DOHH2 (cell line): ENCODE data around the gene TMCC1.

Experiments used
- H3F3A ChIP-seq: fragments of 200-600 bp; sonication (generic), shearing (Covaris generic); 2 replicates; pipeline ENCODE4 v1.6.0; 2016; ENCODE audit warnings: antibody characterized with exemption, mild to moderate bottlenecking; ENCODE audit not compliant: control insufficient read depth, insufficient read depth
- H3K27ac ChIP-seq: fragments of 200-600 bp; sonication (generic); 2 replicates; pipeline ENCODE4 v1.5.1; 2014; ENCODE audit warnings: low read depth, mild to moderate bottlenecking, low read length, moderate library complexity
- H3K27me3 ChIP-seq: fragments of 200-600 bp; sonication (generic); 2 replicates; pipeline ENCODE4 v1.6.1; 2014; ENCODE audit warnings: mild to moderate bottlenecking, low read length, mixed read lengths; ENCODE audit not compliant: control insufficient read depth
- H3K36me3 ChIP-seq: fragments of 200-600 bp; sonication (generic); 2 replicates; pipeline ENCODE4 v1.6.1; 2014; ENCODE audit warnings: mild to moderate bottlenecking, low read length, moderate library complexity, mixed read lengths; ENCODE audit not compliant: control insufficient read depth
- H3K4me1 ChIP-seq: fragments of 200-600 bp; sonication (generic); 2 replicates; pipeline ENCODE4 v1.6.1; 2014; ENCODE audit warnings: mild to moderate bottlenecking, low read length, mixed read lengths; ENCODE audit not compliant: control insufficient read depth
- H3K4me2 ChIP-seq: fragments of 200-600 bp; sonication (generic); 2 replicates; pipeline ENCODE4 v1.6.0; 2014; ENCODE audit warnings: mild to moderate bottlenecking, low read length, moderate library complexity
- H3K4me3 ChIP-seq: fragments of 200-600 bp; sonication (generic); 2 replicates; pipeline ENCODE4 v1.5.1; 2014; ENCODE audit warnings: mild to moderate bottlenecking, low read length, mixed read lengths
- H3K79me2 ChIP-seq: fragments of 200-600 bp; sonication (generic); 2 replicates; pipeline ENCODE4 v1.6.1; 2014; ENCODE audit warnings: mild to moderate bottlenecking, low read length, mixed read lengths; ENCODE audit not compliant: control insufficient read depth
- H3K9me2 ChIP-seq: fragments of 200-600 bp; sonication (generic); replicated peaks from 2 replicates; pipeline ENCODE4 v1.6.1; 2014; ENCODE audit warnings: mild to moderate bottlenecking, low read length, mixed read lengths; ENCODE audit not compliant: control insufficient read depth
- H3K9me3 ChIP-seq: fragments of 200-600 bp; sonication (generic); 2 replicates; pipeline ENCODE4 v1.6.1; 2014; ENCODE audit warnings: antibody characterized with exemption, low read length, mixed read lengths; ENCODE audit not compliant: control insufficient read depth, insufficient read depth
- H4K20me1 ChIP-seq: fragments of 200-600 bp; sonication (generic); 2 replicates; pipeline ENCODE4 v1.6.0; 2014; ENCODE audit warnings: low read depth, mild to moderate bottlenecking, antibody characterized with exemption, low read length, moderate library complexity; ENCODE audit not compliant: control insufficient read depth, insufficient read depth
- CTCF ChIP-seq: fragments of 200-600 bp; sonication (generic); IDR thresholded peaks from one replicate; pipeline ENCODE4 v1.5.1; 2014; ENCODE audit warnings: antibody characterized with exemption, mild to moderate bottlenecking, low read depth, low read length; ENCODE audit not compliant: poor library complexity, severe bottlenecking
- EZH2phosphoT487 ChIP-seq: fragments of 200-600 bp; sonication (generic); IDR thresholded peaks from 2 replicates; pipeline ENCODE4 v1.6.1; 2017; ENCODE audit warnings: borderline replicate concordance, mild to moderate bottlenecking, antibody characterized with exemption, low read length, moderate library complexity, mixed read lengths

TMCC1 gene

GRCh38 chr3:129694228-129694627, 199.3 kb downstream of the TMCC1 start:
- Histone ChIP-seq H3K4me2 (no peak overlapping the region), H3K4me3 (no peak overlapping the region), H3K9me3 (peaks cover 6% of the 10 kb centered on the region; the same call in 1 of the 2 replicates), H3F3A (peaks cover 4% of the 10 kb centered on the region; the same call in 1 of the 2 replicates), H3K79me2 (no peaks in the 10 kb centered on the region), H3K36me3 (no peaks in the 10 kb centered on the region), H3K9me2 (no peaks in the 10 kb centered on the region), H3K27me3 (no peaks in the 10 kb centered on the region), H3K27ac (no peak overlapping the region), H3K4me1 (peaks cover 3% of the 10 kb centered on the region; the same call in 1 of the 2 replicates), H4K20me1 (no peaks in the 10 kb centered on the region)
- TF ChIP-seq CTCF (no peak), EZH2phosphoT487 (no peak)

- Histone ChIP-seq H3K27me3 (no peaks in the 10 kb centered on the region), H3F3A (peaks cover 4% of the 10 kb centered on the region; the same call in 1 of the 2 replicates), H4K20me1 (no peaks in the 10 kb centered on the region), H3K4me3 (no peak overlapping the region), H3K36me3 (no peaks in the 10 kb centered on the region), H3K4me2 (no peak overlapping the region), H3K27ac (no peak overlapping the region), H3K9me3 (peaks cover 6% of the 10 kb centered on the region; the same call in 1 of the 2 replicates), H3K9me2 (no peaks in the 10 kb centered on the region), H3K4me1 (peaks cover 3% of the 10 kb centered on the region; the same call in 1 of the 2 replicates), H3K79me2 (no peaks in the 10 kb centered on the region)
- TF ChIP-seq EZH2phosphoT487 (no peak), CTCF (no peak)
Measured at GRCh38 chr3:129692743-129693142, 200.8 kb downstream of the TMCC1 start.

- Histone ChIP-seq H3K9me3 (no peaks in the 10 kb centered on the region), H4K20me1 (no peaks in the 10 kb centered on the region), H3K27me3 (no peaks in the 10 kb centered on the region), H3K79me2 (no peaks in the 10 kb centered on the region), H3K4me2 (no peak overlapping the region), H3K4me1 (peaks cover 3% of the 10 kb centered on the region; the same call in 1 of the 2 replicates), H3K36me3 (no peaks in the 10 kb centered on the region), H3K9me2 (no peaks in the 10 kb centered on the region), H3F3A (peaks cover 4% of the 10 kb centered on the region; the same call in 1 of the 2 replicates), H3K4me3 (no peak overlapping the region), H3K27ac (no peak overlapping the region)
- TF ChIP-seq CTCF = no peak
- TF ChIP-seq EZH2phosphoT487 = no peak
Measured at GRCh38 chr3:129690963-129691362, 202.5 kb downstream of the TMCC1 start.
